HG03175 (cell line): ENCODE results near the gene ARL4D.
"Not testable (repeated sequence)": the region's sequence is repeated elsewhere in the genome, so short reads cannot be mapped to it uniquely, and the experiment has no call there.

ENCODE experiments used
- ATAC-seq: cut with Tn5 transposase; IDR thresholded peaks from one replicate; pipeline ENCODE4 v1.9.1; 2021; ENCODE audit warnings: mild to moderate bottlenecking, moderate library complexity; ENCODE audit not compliant: unreplicated experiment

Gene ARL4D

DNA sequence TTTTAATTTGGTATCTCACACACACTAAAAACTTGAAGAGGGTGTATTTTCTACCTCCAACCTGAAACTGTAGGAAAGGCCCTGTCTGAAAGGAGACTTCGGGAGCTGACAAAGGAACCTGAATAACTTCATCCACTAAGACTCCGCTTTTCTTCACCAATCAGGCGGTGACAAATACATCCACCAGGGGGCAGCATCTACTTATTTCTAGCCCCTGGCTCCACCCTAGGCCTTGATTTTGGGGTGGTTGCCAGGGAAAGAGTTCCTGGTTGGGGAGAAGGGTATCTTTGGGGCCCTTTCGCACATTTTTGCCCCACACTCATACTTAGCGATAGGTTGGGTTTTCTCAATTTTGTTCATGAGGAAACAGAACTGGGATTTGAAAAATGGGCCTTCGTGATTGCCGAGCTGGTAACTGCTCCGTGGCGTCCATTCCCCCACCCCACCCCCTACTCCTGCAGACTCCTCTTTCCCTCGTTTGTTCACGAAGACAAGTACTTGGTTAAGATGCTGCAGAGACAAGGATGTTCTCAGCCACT lies 4.8 kb upstream of the ARL4D start:
- ATAC-seq = peak; percentile 36

DNA sequence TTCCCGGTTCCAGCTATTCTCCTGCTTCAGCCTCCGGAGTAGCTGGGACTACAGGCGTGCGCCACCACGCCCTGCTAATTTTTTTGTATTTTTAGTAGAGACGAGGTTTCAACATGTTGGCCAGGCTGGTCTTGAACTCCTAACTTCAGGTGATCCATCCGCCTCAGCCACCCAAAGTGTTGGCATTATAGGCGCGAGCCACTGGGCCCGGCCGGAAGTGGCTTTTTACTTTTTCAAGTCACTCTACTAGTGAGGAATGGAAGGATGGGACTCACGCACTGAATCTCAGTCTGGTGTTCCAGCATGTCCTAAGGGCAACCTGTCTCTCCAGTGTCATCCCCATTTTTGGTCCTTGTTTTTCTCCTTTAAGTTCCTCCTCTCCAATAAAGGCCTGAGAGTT lies 4.1 kb upstream of the ARL4D start:
- not testable (repeated sequence) for ATAC-seq

DNA sequence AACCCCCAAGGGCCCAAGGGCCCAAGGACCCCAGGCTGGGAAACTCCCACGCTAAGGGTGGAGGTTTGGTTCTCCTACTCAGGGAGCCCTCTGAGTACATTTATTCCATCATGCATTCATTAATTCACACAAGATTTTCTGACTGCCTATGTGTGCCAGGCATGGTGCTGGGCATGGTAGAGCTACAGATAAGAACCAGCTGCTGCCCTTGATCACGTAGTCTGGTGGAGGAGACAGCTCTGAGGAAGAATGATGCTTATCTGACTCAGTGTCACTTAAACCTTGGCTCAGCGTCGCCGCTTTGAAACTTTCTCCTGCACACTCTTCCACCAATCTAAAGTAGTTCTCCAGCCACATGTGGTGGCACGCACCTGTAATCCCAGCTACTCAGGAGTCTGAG lies 3.6 kb upstream of the ARL4D start:
- ATAC-seq = no peak

DNA sequence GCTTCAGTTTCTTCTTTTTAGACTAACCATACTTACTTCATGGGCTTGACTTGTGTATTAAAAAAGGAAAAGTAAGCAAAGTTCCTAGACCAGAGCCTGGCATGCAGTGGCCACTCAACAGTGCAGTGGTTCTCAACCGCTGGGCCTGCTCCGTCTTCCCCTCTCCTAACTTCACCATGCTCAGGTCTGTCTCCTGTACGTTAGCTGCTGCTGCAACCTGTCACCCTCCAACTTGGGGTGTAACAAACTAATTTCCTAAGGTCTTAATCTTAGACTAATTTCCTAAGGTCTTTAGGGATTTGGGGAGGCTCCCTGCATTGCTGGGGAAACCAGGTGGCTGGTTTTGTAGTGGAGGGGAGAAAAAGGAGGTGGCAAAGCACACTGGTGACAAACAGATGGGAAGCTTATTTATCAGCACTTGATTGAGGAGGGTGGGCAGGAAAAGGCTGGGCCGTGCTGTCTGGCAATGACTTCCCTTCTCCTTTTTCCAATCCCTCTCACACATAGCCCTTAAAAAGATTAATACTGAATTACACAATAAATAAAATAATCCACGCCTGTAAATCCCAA lies 2.2 kb upstream of the ARL4D start:
- no peak for ATAC-seq

DNA sequence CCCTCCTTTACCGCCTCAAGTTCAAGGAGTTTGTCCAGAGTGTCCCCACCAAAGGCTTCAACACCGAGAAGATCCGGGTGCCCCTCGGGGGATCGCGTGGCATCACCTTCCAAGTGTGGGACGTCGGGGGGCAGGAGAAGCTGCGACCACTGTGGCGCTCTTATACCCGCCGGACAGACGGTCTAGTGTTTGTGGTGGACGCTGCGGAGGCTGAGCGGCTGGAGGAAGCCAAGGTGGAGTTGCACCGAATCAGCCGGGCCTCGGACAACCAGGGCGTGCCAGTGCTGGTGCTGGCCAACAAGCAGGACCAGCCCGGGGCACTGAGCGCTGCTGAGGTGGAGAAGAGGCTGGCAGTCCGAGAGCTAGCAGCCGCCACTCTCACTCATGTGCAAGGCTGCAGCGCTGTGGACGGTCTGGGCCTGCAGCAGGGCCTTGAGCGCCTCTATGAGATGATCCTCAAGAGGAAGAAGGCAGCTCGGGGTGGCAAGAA lies 1.1 kb downstream of the ARL4D start:
- no peak for ATAC-seq

DNA sequence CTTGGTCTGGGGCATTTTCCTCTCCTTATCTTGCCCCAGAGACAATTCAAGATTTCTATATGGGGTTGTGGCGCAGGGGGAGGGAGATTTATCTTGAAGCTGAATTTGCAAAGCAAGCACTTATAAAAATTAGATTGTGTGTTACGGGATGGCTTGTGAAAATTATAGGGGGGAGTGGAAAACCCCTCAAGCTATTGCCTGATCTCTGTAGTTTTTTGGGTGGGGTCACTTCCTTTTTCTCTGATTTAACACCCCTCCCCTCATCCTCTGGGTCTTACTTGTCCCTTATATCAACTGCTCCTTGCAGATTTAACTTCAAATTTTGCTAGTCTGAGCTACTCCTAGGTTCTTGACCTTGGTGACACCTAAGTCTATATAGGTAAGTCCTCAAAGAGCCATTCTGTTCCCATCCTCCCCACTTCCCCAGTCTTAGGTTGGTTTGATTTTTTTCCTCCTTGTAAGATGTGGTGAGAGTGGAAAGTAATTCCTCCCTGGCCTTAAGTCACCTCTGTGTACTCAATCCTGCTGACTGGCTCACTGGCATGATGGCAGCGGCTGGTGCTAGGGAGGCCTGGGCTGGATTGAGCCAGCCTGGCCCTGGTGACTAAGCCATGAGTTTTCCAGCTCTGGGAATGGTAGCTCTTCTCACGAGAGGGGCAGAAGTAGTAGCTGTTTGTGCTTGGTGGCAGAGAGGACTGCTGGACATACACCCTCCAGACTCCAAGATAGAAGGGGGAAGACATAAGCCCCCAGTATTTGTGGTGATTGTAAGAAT lies 2.3 kb downstream of the ARL4D start:
- ATAC-seq = no peak

DNA sequence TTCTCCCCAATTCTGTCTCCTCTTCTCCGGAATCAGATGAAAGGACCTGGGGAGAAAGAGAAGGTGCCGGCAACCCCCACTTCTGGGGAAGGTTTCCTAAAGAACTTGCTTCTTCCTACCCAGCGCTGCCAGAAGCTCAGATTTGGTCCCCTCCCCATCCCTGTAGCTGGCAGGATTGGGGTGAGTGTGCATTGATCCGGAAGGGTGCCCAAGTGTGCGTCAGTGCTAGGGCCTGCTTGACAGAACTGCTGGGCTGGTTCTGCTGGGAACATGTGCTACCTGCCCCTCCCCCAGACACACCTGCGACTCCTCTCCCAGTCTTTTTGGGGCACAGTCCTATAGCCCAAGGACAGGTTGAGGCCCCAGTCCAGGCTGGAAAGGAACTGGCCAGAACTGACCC lies 3.3 kb downstream of the ARL4D start:
- no peak for ATAC-seq

DNA sequence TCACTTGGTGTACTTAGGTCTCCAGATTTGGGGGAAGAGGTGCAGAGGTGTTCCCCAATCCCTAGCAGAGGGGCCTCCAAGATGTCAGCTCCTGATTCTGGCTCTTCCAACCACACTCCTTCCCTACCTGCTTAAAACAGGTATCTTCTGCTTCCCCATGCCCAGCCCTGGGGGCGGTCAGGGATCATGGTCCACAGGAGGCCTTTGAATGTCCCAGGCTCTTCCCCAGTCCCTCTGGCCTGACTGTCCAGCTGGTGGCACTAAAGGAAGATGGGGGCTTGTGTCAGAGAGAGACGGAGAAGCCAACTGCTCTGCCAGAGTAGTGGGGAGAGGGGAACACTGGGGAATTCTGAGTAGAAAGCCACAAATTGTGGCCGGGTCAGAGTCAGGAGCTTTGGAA lies 3.8 kb downstream of the ARL4D start:
- no peak for ATAC-seq

DNA sequence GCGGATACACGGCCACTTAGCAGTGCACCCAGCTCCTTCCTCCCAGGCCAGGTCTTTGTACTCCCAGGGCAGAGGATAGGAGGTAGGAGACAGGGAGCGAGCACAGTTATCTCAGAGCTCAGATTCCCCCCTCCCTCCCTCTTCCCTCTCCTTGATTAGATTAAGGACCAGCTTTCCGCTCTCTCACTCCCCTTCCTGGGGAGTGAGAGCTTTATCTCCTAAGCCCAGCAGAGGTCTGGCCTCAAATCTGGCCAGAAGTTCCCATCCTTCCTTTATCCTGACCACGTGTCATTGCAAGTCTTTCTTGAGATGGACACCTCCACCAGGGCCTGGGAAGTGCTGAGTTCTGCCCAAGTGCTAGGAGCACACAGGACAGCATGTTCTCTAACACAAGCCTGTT lies 5.1 kb downstream of the ARL4D start:
- no peak for ATAC-seq

DNA sequence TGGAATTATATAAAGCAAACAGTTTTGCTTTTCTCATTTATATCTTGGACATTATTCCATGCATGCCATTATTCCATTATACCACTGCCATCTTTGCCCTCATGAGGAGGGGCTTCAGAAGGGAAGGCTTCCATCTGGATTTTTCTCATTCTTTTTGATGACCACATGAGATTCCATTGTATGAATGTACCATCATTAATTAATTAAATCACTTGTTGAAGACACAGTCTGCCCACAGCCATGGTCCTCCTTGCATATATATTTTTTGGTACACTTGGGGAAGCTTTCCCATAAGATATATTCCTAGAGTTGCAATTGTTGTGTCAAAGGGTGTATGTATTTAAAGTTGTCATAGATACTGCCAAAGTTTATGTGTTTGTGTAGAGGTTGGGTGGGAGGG lies 7.1 kb downstream of the ARL4D start:
- no peak for ATAC-seq

DNA sequence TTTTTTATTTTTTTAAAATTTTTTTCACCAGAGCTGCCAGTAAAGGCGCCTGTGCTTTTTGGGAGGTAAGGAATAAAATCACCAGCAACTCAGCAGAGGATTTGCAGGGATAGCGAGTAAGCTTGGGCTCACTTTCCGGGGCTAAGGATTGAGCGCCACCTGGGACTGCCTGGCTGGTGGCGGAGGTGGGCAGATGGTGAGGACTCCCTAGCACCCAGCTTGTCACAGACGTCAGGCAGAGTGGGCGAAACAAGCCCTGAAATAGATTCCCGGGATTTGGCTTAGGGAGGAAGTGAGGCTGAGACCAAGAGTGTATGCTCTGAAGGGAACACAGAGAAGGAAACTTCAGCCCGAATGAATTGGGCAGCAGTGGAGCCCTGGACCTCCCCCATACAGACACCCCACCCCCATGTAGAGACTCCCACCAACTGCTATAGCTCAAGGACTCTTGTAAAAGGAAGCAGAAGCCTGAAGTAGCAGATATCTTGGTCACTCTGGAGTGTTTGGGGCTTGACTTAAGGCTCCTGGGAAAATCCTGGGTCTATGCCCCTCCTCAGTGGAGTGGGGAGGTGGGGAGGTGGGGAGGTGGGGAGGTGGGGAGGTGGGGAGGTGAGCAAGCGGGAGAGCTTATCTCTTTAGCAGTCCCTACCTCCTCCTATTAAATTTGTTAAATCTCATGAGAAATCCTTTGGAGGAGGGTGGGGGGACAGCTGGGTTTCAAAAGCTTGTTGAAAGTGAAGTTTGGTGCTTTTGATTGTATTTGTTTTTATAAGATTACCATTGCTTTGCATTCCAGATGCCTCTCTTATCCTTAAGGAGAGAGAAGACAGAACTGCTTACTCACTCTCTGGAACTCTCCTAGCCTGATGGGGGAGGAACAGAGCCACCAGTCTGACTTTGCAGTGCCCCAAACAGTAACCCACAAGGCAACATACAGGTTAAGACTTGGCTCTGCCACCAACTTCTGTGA lies 8.2 kb downstream of the ARL4D start:
- no peak for ATAC-seq

DNA sequence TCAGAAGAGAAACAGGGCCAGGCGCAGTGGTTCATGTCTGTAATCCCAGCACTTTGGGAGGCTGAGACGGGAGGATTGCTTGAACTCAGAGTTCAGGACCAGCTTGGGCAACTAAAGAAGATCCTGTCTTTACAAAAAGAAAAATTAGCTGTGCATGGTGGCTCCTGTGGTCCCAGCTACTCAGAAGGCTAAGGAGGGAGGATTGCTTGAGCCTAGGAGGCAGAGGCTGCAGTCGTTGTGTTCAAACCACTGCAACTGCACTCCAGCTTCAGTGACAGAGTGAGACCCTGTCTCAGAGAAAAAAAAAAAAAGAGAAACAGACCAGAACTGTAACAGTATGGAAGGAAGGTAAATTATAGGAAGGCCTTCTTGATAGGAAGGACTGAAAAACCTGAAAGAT lies 10.3 kb downstream of the ARL4D start:
- no peak for ATAC-seq

DNA sequence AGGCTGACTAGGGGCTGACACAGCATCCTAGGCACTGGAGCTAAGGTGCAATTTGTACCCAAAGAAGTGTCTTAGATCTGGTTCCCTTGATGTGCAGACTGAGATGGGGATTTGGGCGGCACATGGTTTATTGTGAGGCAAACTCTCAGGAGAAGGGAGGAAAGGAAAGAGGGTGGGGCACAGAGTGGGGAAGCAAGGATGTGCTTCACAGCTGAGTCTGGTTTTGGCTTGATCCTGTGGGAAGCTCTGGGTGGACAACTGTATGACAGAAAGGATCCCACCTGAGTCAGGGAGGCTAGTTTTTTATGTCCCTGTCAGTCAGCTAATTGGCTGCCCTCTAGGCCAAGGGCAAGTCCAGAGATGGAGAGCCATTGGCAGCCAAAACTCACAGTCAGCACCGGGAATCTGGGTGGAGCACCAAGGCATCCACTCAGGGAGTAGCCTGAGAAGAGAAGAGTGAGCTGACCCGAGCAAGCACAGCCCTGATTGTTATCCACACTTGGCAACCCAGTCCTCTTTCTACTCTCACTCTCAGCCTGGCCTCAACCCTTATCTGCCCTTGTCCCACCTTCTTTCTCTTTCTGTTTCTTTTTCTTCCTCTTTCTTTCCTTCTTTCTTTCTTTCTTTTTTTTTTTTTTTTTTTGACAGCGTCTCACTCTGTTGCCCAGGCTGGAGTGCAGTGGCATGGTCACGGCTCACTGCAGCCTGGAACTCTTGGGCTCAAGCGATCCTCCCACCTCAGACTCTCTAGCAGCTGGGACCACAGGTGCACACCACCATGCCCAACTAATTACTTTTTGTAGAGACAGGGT lies 12.0 kb downstream of the ARL4D start:
- no peak for ATAC-seq

DNA sequence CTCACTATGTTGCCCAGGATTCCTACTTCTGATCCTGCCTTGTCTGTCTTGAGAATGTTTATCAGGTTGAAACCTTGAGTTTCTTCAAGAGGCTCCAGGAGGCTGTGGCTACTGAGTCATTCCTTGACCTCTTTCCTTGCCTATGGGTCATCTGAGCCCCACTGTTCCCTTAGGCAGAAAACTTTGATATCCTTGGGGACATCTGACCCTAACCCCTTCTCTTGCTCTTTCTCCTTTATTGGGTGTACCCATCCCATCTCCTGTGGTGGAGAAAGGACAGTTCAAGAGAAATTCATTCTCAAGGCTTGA lies 12.5 kb downstream of the ARL4D start:
- no peak for ATAC-seq

DNA sequence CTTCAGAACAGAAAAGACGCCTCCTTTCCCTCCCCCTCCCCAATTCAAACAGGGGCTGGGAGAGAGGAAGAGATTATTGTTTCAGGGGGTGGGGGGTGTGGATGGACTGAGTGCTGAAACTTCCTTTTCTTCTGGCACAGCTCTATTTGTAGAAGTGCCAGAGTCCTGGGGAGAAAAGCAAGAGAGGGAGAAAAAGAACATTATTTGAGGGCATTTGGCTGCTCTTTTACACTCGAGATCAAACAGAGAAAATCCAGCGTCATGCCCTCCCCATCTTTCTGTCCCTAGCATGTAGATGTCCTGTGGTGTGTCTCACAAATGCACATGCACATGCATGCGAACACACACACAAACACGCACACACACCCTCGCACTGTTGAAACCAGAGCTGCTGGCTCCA lies 13.0 kb downstream of the ARL4D start:
- ATAC-seq = no peak

DNA sequence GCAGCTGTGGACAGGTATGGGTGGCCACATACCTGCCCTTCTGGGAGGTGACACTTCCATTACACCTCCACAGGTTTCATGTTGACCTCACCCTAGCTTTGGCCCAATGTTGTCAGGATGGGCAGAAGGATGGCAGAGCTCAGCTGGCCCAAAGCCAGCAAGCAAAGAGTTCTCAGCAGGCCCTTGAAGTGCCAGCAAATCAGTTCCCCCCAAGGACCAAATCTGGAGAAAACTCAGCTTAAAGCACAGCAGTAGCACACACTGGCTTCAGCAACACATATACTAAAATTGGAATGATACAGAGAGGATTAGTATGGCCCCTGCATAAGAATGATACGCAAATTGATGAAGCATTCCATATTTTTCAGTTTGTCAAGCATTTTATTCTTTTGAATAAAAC lies 13.4 kb downstream of the ARL4D start:
- ATAC-seq = no peak

DNA sequence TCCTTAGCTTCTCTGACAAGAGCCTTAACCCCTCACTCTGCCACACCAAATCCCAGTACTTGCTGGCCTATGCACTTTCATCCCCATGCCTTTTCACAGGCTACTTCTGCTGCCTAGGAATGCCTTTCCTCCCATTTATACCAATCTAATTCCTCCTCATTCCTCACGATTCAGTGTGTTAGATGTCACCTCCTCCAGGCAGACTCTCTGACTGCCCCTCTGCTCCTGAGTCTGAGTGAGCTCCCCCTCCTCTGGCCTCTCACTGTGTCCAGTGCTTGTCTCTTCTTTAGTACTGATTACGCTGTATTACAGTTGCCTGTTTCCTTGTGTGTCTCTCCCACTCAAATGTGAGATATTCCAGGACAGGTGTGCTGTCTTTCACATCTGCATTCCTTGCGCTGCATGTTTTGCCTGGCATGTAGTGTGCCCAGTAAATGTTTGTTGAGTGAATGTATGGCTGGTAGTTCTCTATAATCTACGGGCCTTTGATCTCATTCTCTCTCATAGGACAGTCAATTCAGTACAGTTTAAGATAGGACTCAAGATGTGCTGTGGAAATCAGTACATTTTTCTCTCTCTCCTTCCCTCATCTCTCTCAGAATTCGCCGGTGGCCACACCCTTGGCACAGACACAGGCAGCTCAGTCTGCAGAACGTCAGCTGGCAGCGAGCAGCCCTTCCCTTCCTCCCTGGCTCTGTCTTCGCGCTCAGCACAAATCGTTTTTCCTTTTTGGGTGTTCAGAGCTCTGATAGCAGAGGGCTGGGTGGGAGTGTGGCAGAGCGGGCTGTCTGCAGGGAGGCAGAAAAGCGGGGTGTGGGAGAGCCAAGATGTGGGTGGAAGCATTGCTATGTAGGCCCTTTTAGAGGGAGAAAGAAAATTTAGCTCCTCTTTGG lies 18.5 kb downstream of the ARL4D start:
- ATAC-seq = no peak

DNA sequence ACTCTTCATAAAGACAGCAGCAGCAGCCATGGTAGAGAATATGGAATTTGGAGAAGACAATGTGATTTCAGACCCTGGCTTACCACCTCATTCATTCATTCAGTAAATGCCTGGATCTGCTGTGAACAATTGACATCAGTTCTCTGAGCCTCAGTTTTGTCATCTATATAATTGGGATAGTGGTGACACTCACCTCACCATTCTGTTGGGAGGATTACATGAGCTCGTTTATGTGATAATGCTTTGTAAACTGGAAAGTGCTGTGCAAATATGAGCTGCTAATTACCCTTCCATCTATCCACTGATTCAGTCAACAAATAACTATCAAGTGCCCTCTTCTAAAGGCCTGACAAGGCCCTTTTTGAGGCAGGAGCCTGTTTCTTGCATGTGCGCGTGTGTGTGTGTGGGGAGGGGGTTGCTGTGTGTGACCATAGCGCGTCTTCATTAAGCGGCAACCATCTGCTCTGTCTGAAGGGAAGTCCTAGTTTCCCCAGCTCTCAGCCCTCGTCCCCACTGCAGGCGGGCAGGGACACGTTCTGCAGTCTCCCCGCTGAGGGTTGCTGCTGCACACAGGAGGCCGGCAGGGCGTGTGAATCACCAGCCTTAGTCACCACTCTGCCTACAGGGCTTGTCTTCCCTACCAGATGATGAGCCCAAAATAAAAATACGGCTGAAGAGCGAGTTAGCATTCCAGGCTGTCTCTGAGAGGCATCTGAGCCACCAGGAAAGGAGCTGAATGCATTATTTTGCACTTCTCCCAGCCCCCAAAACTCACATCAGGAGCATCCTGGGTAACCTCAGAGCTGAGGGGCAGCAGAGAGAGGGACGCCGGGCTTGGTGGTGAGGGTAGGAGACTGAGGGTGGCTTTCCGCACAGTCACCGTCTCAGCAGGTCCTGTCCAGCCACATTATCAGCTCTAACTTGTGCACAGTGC lies 19.9 kb downstream of the ARL4D start:
- ATAC-seq = no peak
